Uterus (tissue), 4 donors: ENCODE results near the gene TFEB. TPM values are rescaled to one million over a fixed set of nuclear protein-coding genes. Genes with fewer than 3 reads are reported as not detected.

ENCODE experiments used
- DNase-seq, 2 donors: peaks; one replicate each; pipeline ENCODE4 v3.0.0-alpha.2; 2019 to 2020
- H3K27ac ChIP-seq, 2 donors: fragments of 200-600 bp; sonication (generic); 1 replicate in 1 of 2; 2 replicates in 1 of 2; pipeline ENCODE4 v1.5.1; 2016 to 2018
- H3K27me3 ChIP-seq, 2 donors: fragments of 200-600 bp; sonication (generic); one replicate each; pipeline ENCODE4 v1.5.1; 2018 to 2019; ENCODE audit warnings: control low read depth in 1 of 2
- H3K36me3 ChIP-seq, 2 donors: fragments of 200-600 bp; sonication (generic); one replicate each; pipeline ENCODE4 v1.5.1; 2019; ENCODE audit warnings: control low read depth in 1 of 2
- H3K4me1 ChIP-seq, 2 donors: fragments of 200-600 bp; sonication (generic); one replicate each; pipeline ENCODE4 v1.5.1; 2018 to 2019; ENCODE audit warnings: control low read depth in 1 of 2
- H3K4me3 ChIP-seq, 2 donors: fragments of 200-600 bp; sonication (generic); 1 replicate in 1 of 2; 2 replicates in 1 of 2; pipeline ENCODE4 v1.5.1; 2018 to 2019; ENCODE audit warnings: mild to moderate bottlenecking in 1 of 2
- H3K9me3 ChIP-seq, 2 donors: fragments of 200-600 bp; sonication (generic); one replicate each; pipeline ENCODE4 v1.5.1; 2019; ENCODE audit warnings: control low read depth in 1 of 2
- POLR2A ChIP-seq, 2 donors: fragments of 450-650 bp; IDR thresholded peaks; one replicate each; pipeline ENCODE4 v1.6.1; 2016; ENCODE audit warnings: antibody characterized with exemption in 2 of 2, mild to moderate bottlenecking in 1 of 2, moderate library complexity in 1 of 2
- intact Hi-C: fragments of 100-400 bp; cut with DNase I; formaldehyde crosslinking; loops from one replicate; pipeline ENCODE4 v1.15.1; 2023; ENCODE audit warnings: low total_unique reads
- total RNA-seq, 4 donors: library from RNA; depleted of rRNA in 3 of 4; stranded (reverse); fragments of >200 nt in 3 of 4; gene quantifications; one replicate each; pipeline versions ENCODE4 v1.1.0 to v1.2.4, GENCODE V29; 2014 to 2023
- TF ChIP-seq, protein P1 (sequence below), 4 experiments: fragments of 200-600 bp in 2 of 4; fragments of 450-650 bp in 2 of 4; sonication (generic) in 2 of 4; IDR thresholded peaks; one replicate each; pipeline ENCODE4 v1.5.1; 2016 to 2019; ENCODE audit warnings: antibody characterized with exemption in 4 of 4, mild to moderate bottlenecking in 2 of 4, moderate library complexity in 1 of 4
- donor health status: DM: yes; HTN: yes; CAD: no.

Gene TFEB
- total RNA-seq, 4 donors from 2014 or later = 8.8 to 31.7 (median 17.0) TPM

DNA sequence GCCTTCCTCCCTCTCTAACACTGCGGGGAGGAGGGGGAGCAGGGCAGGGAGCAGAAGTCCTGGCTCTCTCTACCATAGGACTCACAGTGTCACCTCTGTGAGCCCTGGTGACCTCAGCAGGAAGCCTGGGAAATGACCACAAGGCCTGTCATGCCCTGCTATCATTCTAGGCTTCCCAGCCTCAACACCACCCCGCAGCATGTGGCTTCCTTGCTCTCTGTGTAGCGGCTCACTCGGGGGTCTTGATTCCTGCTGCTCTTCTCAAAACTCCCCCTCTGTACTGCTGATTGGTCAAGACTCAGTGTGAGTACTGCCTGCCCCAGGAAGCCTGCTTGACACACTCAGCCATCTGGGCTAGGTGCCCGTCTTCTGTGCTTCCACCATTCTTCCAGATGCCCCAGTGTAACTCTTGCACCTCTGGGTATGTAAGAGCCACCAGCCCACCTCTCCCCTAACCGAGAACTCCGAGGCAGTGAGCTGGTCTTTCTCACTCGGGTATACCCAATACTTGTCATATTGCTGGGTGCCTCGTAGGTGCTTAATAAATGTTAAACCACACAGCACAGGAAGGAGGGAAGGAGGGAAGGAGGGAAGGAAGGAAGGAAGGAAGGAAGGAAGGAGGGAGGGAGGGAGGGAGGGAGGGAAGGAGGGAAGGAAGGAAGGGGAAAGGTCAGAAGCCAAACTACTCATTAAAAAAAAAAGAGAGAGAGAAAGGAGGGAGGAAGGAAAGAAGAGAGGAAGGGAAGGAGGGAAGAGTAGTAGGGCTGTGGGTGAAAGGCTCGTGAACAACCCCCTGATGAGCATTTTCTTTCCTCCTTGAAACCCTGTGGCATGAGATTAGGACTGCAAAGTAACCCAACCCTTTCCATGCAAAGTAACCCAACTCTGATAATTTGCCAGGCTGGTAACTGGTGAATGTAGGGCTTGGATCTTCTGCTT lies 92.2 kb downstream of the TFEB start:
- intact Hi-C loops = no loop called here
- TF ChIP-seq, protein P1, sequence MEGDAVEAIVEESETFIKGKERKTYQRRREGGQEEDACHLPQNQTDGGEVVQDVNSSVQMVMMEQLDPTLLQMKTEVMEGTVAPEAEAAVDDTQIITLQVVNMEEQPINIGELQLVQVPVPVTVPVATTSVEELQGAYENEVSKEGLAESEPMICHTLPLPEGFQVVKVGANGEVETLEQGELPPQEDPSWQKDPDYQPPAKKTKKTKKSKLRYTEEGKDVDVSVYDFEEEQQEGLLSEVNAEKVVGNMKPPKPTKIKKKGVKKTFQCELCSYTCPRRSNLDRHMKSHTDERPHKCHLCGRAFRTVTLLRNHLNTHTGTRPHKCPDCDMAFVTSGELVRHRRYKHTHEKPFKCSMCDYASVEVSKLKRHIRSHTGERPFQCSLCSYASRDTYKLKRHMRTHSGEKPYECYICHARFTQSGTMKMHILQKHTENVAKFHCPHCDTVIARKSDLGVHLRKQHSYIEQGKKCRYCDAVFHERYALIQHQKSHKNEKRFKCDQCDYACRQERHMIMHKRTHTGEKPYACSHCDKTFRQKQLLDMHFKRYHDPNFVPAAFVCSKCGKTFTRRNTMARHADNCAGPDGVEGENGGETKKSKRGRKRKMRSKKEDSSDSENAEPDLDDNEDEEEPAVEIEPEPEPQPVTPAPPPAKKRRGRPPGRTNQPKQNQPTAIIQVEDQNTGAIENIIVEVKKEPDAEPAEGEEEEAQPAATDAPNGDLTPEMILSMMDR (IDR thresholded peaks at IDR 0.05) = no peak
- no peak for TF ChIP-seq POLR2A (IDR thresholded peaks at IDR 0.05)
- no peak for DNase-seq
- Histone ChIP-seq H3K27me3 (no peaks in the 10 kb centered on the region), H3K4me3 (no peak overlapping the region), H3K4me1 (no peaks in the 10 kb centered on the region), H3K36me3 (no peaks in the 10 kb centered on the region), H3K9me3 (no peaks in the 10 kb centered on the region), H3K27ac (no peak overlapping the region)

DNA sequence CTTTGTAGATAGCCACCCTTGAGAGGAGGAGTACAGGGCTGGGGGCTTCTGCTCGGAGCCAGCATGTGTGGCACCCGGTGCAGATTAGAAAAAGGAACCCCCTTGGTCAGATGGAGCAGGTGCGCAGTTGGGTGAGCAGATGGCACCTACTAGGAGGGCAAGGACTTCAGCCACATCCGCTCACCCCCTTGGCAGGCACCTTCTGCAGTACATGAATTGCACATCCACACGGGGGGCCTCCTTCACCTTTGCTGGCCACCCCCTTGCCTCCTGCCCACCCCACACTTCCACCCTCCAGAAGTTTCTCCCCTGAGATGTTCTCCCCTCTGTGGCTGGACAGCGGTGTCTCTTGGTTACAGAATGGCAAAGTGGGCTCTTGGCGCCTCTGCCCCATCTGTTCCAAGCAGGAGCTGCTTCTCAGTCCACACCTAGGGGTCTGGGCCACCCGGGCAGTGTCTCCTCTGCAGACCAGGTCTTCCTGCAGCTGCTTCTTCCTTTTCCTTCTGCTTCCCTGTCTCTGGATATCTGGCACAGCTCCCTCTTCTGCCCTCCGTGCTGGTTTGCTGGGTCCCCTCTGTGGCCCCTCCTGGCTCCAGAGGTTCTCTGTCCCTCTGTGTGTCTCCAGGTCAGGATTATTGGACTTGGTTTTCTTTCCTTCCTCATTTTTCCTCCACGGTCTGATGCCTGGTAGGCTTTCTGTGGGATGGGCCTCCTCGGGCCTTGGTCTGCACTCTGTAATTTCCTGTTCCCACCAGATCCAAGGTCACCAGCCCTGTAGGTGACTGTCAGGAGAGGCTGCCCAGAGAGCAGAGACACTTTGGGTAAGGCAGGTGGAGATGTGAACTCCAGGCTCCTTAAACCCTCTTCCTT lies 93.1 kb downstream of the TFEB start:
- Histone ChIP-seq H3K4me1 (no peaks in the 10 kb centered on the region), H3K4me3 (no peak overlapping the region), H3K36me3 (no peaks in the 10 kb centered on the region), H3K27me3 (no peaks in the 10 kb centered on the region), H3K9me3 (no peaks in the 10 kb centered on the region), H3K27ac (no peak overlapping the region)
- no peak for DNase-seq
- TF ChIP-seq, protein P1 (IDR thresholded peaks at IDR 0.05) = no peak
- no peak for TF ChIP-seq POLR2A (IDR thresholded peaks at IDR 0.05)
- intact Hi-C loops = no loop called here

DNA sequence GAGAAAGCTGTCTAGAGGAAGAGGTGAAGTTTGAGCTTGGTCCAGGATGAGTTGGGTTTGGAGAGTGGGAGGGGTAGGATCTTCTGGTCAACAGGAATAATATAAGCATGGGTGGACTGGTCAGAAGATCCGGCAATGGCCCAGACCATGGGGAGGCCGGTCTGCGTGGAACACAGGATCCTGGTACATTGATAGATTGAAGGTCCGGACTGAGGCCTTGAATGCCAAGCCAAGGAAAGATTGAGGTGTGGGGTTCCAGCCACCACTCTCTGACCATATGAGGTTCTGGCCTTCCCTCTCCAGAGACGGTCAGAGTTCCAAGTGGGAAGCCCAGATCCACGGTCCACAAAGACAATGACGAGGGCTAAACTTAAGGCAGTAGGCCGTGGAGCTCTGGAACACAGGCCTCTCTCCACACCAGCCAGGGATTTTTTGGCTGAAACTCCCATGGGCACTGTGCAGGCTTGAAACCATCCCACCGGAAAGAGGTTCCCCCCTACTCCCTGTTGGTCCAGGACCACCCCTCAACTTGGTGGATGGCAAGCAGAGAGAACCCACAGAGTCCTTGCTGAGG lies 94.0 kb downstream of the TFEB start:
- H3K27ac ChIP-seq = no peak overlapping the region
- intact Hi-C loops = no loop called here
- H3K4me3 ChIP-seq = no peak overlapping the region
- DNase-seq = no peak
- TF ChIP-seq, protein P1 (IDR thresholded peaks at IDR 0.05) = no peak
- no peak for TF ChIP-seq POLR2A (IDR thresholded peaks at IDR 0.05)
- no peaks in the 10 kb centered on the region for H3K36me3 ChIP-seq
- no peaks in the 10 kb centered on the region for H3K27me3 ChIP-seq
- H3K4me1 ChIP-seq = peaks cover 0 to 6% of the 10 kb centered on the region in 2 donors
- H3K9me3 ChIP-seq = no peaks in the 10 kb centered on the region

DNA sequence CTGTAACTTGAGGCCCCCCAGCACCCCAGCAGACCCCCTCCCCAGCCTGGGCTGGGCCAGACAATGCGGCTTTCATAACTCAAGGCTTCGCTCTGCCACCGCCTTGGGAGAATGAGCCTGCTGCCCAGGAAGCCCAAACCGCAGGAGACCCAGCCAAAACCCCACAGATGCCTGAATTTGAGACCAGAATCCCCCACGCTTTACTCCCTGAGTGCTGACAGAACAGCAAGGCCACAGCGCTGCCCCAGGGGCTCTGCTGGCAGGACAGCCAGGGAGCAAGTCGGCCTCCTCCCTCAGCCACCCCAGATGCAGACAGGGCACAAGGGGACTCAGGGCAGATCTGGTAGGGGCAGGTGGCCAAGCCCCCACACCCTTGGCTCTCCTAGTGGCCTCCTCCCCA lies 95.0 kb downstream of the TFEB start:
- Histone ChIP-seq H3K4me3 (no peak overlapping the region), H3K9me3 (no peaks in the 10 kb centered on the region), H3K36me3 (no peaks in the 10 kb centered on the region), H3K27ac (no peak overlapping the region), H3K27me3 (no peaks in the 10 kb centered on the region), H3K4me1 (peaks cover 0 to 6% of the 10 kb centered on the region in 2 donors)
- DNase-seq = no peak
- intact Hi-C loops = no loop called here
- TF ChIP-seq, protein P1 (IDR thresholded peaks at IDR 0.05) = no peak
- TF ChIP-seq POLR2A (IDR thresholded peaks at IDR 0.05) = no peak
